CD8-positive, alpha-beta memory T cell (primary cell): ENCODE results near the gene SNX8. TPM values are rescaled to one million over a fixed set of nuclear protein-coding genes. Genes with fewer than 3 reads are reported as not detected.

Experiments used
- CTCF ChIA-PET: fragments of 350-600 bp; sonication (Branson Sonifier 250); formaldehyde crosslinking; loops from one replicate; lab custom pipeline; 2021; ENCODE audit warnings: antibody characterized with exemption; lab: Charles Lee
- POLR2A ChIA-PET: fragments of 350-600 bp; sonication (Branson Sonifier 250); formaldehyde crosslinking; loops from one replicate; lab custom pipeline; 2021; ENCODE audit warnings: antibody characterized with exemption; lab: Charles Lee
- DNase-seq, 5 donors: peaks; one replicate each; pipeline versions ENCODE4 v3.0.0 to v3.0.0-alpha.2; 2020 to 2022; ENCODE audit warnings: mixed read lengths in 1 of 5
- H3K27ac ChIP-seq: one replicate; pipeline ENCODE4 v1.7.0; 2013; ENCODE audit warnings: low read depth, mild to moderate bottlenecking, low read length, moderate library complexity
- H3K27me3 ChIP-seq: 2 replicates; pipeline ENCODE4 v1.7.0; 2013; ENCODE audit warnings: low read length, mild to moderate bottlenecking; ENCODE audit not compliant: insufficient read depth, poor library complexity, severe bottlenecking
- H3K36me3 ChIP-seq: 2 replicates; pipeline ENCODE4 v1.7.0; 2013; ENCODE audit warnings: mild to moderate bottlenecking, low read length, moderate library complexity; ENCODE audit not compliant: insufficient read depth
- H3K4me1 ChIP-seq: 2 replicates; pipeline ENCODE4 v1.7.0; 2013; ENCODE audit warnings: mild to moderate bottlenecking, low read length, moderate library complexity; ENCODE audit not compliant: insufficient read depth
- H3K4me3 ChIP-seq: 2 replicates; pipeline ENCODE4 v1.7.0; 2013; ENCODE audit warnings: mild to moderate bottlenecking, low read length
- H3K9me3 ChIP-seq: 2 replicates; pipeline ENCODE4 v1.7.0; 2013; ENCODE audit warnings: mild to moderate bottlenecking, low read length
- H3K27ac Mint-ChIP-seq, 8 donors: one replicate each; pipeline ENCODE4 v1.8.0; 2020 to 2021; ENCODE audit warnings: mixed read lengths in 8 of 8, mild to moderate bottlenecking in 6 of 8, inconsistent platforms in 3 of 8, moderate library complexity in 3 of 8
- H3K27me3 Mint-ChIP-seq, 2 donors: one replicate each; pipeline ENCODE4 v1.8.0; 2020 to 2021; ENCODE audit warnings: mixed read lengths in 2 of 2, mild to moderate bottlenecking in 1 of 2, moderate library complexity in 1 of 2
- H3K36me3 Mint-ChIP-seq, 3 donors: one replicate each; pipeline ENCODE4 v1.8.0; 2020 to 2021; ENCODE audit warnings: mixed read lengths in 3 of 3, inconsistent platforms in 1 of 3, mild to moderate bottlenecking in 1 of 3
- H3K4me1 Mint-ChIP-seq, 3 donors: one replicate each; pipeline ENCODE4 v1.8.0; 2020 to 2021; ENCODE audit warnings: mixed read lengths in 3 of 3, inconsistent platforms in 1 of 3, mild to moderate bottlenecking in 1 of 3
- H3K4me3 Mint-ChIP-seq, 7 donors: one replicate each; pipeline ENCODE4 v1.8.0; 2020 to 2021; ENCODE audit warnings: mixed read lengths in 7 of 7, mild to moderate bottlenecking in 6 of 7, moderate library complexity in 4 of 7, inconsistent platforms in 2 of 7
- H3K9me3 Mint-ChIP-seq, 5 donors: one replicate each; pipeline ENCODE4 v1.8.0; 2020 to 2022; ENCODE audit warnings: mixed read lengths in 5 of 5, mild to moderate bottlenecking in 3 of 5, moderate library complexity in 2 of 5, inconsistent platforms in 1 of 5
- polyA plus RNA-seq: library from polyadenylated mRNA; unstranded; fragments of 300-500 nt; fragmentation: Illumina TruSeq; gene quantifications from one replicate; pipeline ENCODE4 v1.2.3, GENCODE V29; 2021
- total RNA-seq, 2 experiments: library from RNA; stranded (reverse); gene quantifications; one replicate each; pipeline ENCODE4 v1.2.3, GENCODE V29; 2021

SNX8 gene
- total and polyA plus RNA-seq, 3 experiments from 2014 or later: 6.5 to 42.3 (median 40.3) TPM

GRCh38 chr7:2220030-2220429 lies 94.2 kb downstream of the SNX8 start:
- Histone ChIP-seq H3K4me3 (no peak overlapping the region), H3K27me3 (no peaks in the 10 kb centered on the region), H3K27ac (no peak overlapping the region), H3K36me3 (peaks cover 11% of the 10 kb centered on the region), H3K4me1 (no peaks in the 10 kb centered on the region), H3K9me3 (no peaks in the 10 kb centered on the region)
- Mint-ChIP-seq H3K9me3 (no peaks in the 10 kb centered on the region), H3K27me3 (no peaks in the 10 kb centered on the region), H3K4me1 (peaks cover 3 to 7% (median 4%) of the 10 kb centered on the region in 3 donors), H3K4me3 (no peak overlapping the region), H3K27ac (no peak overlapping the region), H3K36me3 (peaks cover 3 to 89% (median 12%) of the 10 kb centered on the region in 3 donors)
- ChIA-PET CTCF (no interaction called here), POLR2A (no interaction called here)
- no peak for DNase-seq

- Histone ChIP-seq H3K27ac (no peak overlapping the region), H3K36me3 (peaks cover 7% of the 10 kb centered on the region), H3K9me3 (no peaks in the 10 kb centered on the region), H3K4me3 (no peak overlapping the region), H3K27me3 (no peaks in the 10 kb centered on the region), H3K4me1 (no peaks in the 10 kb centered on the region)
- H3K36me3 Mint-ChIP-seq: peaks cover 3 to 89% (median 12%) of the 10 kb centered on the region in 3 donors
- peaks cover 4 to 8% (median 6%) of the 10 kb centered on the region in 3 donors for H3K4me1 Mint-ChIP-seq
- DNase-seq: no peak
- H3K27me3 Mint-ChIP-seq: no peaks in the 10 kb centered on the region
- POLR2A ChIA-PET: no interaction called here
- H3K4me3 Mint-ChIP-seq: no peak overlapping the region
- no peak overlapping the region for H3K27ac Mint-ChIP-seq
- no peaks in the 10 kb centered on the region for H3K9me3 Mint-ChIP-seq
- CTCF ChIA-PET: no interaction called here
Measured at GRCh38 chr7:2219606-2220005, 94.6 kb downstream of the SNX8 start.

GRCh38 chr7:2219136-2219535 lies 95.1 kb downstream of the SNX8 start:
- ChIA-PET POLR2A (no interaction called here), CTCF (no interaction called here)
- Histone ChIP-seq H3K36me3 (peaks cover 3% of the 10 kb centered on the region), H3K4me1 (no peaks in the 10 kb centered on the region), H3K4me3 (no peak overlapping the region), H3K9me3 (no peaks in the 10 kb centered on the region), H3K27me3 (no peaks in the 10 kb centered on the region), H3K27ac (no peak overlapping the region)
- Mint-ChIP-seq H3K4me1 (peaks cover 4 to 6% (median 4%) of the 10 kb centered on the region in 3 donors), H3K27ac (no peak overlapping the region), H3K27me3 (no peaks in the 10 kb centered on the region), H3K9me3 (no peaks in the 10 kb centered on the region), H3K36me3 (peaks cover 3 to 88% (median 9%) of the 10 kb centered on the region in 3 donors), H3K4me3 (no peak overlapping the region)
- DNase-seq: no peak

GRCh38 chr7:2218444-2218785 lies 95.8 kb downstream of the SNX8 start:
- DNase-seq: no peak
- Histone ChIP-seq H3K36me3 (peaks cover 3% of the 10 kb centered on the region), H3K4me1 (no peaks in the 10 kb centered on the region), H3K27me3 (no peaks in the 10 kb centered on the region), H3K4me3 (no peak overlapping the region), H3K9me3 (no peaks in the 10 kb centered on the region), H3K27ac (no peak overlapping the region)
- Mint-ChIP-seq H3K9me3 (no peaks in the 10 kb centered on the region), H3K4me3 (no peak overlapping the region), H3K36me3 (peaks cover 3 to 88% (median 13%) of the 10 kb centered on the region in 3 donors), H3K27ac (peak overlapping the region in 1 of 8 donors; percentile 89), H3K27me3 (no peaks in the 10 kb centered on the region), H3K4me1 (peaks cover 4 to 8% (median 6%) of the 10 kb centered on the region in 3 donors)
- POLR2A ChIA-PET: no interaction called here
- CTCF ChIA-PET: no interaction called here

GRCh38 chr7:2217716-2218443 lies 96.4 kb downstream of the SNX8 start:
- Histone ChIP-seq H3K27me3 (no peaks in the 10 kb centered on the region), H3K4me3 (no peak overlapping the region), H3K4me1 (no peaks in the 10 kb centered on the region), H3K9me3 (no peaks in the 10 kb centered on the region), H3K27ac (no peak overlapping the region), H3K36me3 (peaks cover 3% of the 10 kb centered on the region)
- POLR2A ChIA-PET: no interaction called here
- H3K36me3 Mint-ChIP-seq: peaks cover 3 to 88% (median 13%) of the 10 kb centered on the region in 3 donors
- H3K27ac Mint-ChIP-seq: peak overlapping the region in 1 of 8 donors; percentile 89
- H3K4me3 Mint-ChIP-seq: no peak overlapping the region
- peaks cover 4 to 8% (median 6%) of the 10 kb centered on the region in 3 donors for H3K4me1 Mint-ChIP-seq
- no peaks in the 10 kb centered on the region for H3K27me3 Mint-ChIP-seq
- no peak for DNase-seq
- H3K9me3 Mint-ChIP-seq: no peaks in the 10 kb centered on the region
- CTCF ChIA-PET: no interaction called here

- ChIA-PET CTCF (no interaction called here), POLR2A (no interaction called here)
- Histone ChIP-seq H3K36me3 (peaks cover 3% of the 10 kb centered on the region), H3K4me3 (no peak overlapping the region), H3K4me1 (no peaks in the 10 kb centered on the region), H3K9me3 (no peaks in the 10 kb centered on the region), H3K27ac (no peak overlapping the region), H3K27me3 (no peaks in the 10 kb centered on the region)
- Mint-ChIP-seq H3K4me1 (peaks cover 4 to 8% (median 6%) of the 10 kb centered on the region in 3 donors), H3K36me3 (peaks cover 10 to 88% (median 16%) of the 10 kb centered on the region in 3 donors), H3K9me3 (no peaks in the 10 kb centered on the region), H3K4me3 (no peak overlapping the region), H3K27me3 (no peaks in the 10 kb centered on the region), H3K27ac (peak overlapping the region in 1 of 8 donors; percentile 90)
- DNase-seq: no peak
Measured at GRCh38 chr7:2217206-2217605, 97.0 kb downstream of the SNX8 start.

- H3K4me3 Mint-ChIP-seq: peak overlapping the region in 1 of 7 donors; percentile 19
Measured at GRCh38 chr7:2215851-2216250, 98.4 kb downstream of the SNX8 start.

GRCh38 chr7:2214636-2215035 lies 99.6 kb downstream of the SNX8 start:
- peak overlapping the region in 3 of 8 donors; percentile 54 to 72 (median 72) for H3K27ac Mint-ChIP-seq
- no peaks in the 10 kb centered on the region for H3K27me3 Mint-ChIP-seq
- Histone ChIP-seq H3K4me1 (no peaks in the 10 kb centered on the region), H3K27me3 (no peaks in the 10 kb centered on the region), H3K36me3 (peaks cover 3% of the 10 kb centered on the region), H3K27ac (no peak overlapping the region), H3K9me3 (no peaks in the 10 kb centered on the region), H3K4me3 (no peak overlapping the region)
- peaks cover 10 to 88% (median 13%) of the 10 kb centered on the region in 3 donors for H3K36me3 Mint-ChIP-seq
- ChIA-PET POLR2A (no interaction called here), CTCF (no interaction called here)
- no peak for DNase-seq
- peaks cover 4 to 6% (median 6%) of the 10 kb centered on the region in 3 donors for H3K4me1 Mint-ChIP-seq
- H3K9me3 Mint-ChIP-seq: no peaks in the 10 kb centered on the region
- no peak overlapping the region for H3K4me3 Mint-ChIP-seq

More at GRCh38 chr7:2215851-2216250, 98.4 kb downstream of the SNX8 start:
- CTCF ChIA-PET: no interaction called here
- POLR2A ChIA-PET: no interaction called here
- Mint-ChIP-seq H3K4me1 (peaks cover 4 to 6% (median 6%) of the 10 kb centered on the region in 3 donors), H3K36me3 (peaks cover 10 to 92% (median 13%) of the 10 kb centered on the region in 3 donors), H3K27ac (peak overlapping the region in 2 of 8 donors; percentile 29 to 80), H3K9me3 (no peaks in the 10 kb centered on the region), H3K27me3 (no peaks in the 10 kb centered on the region)
- peaks cover 3% of the 10 kb centered on the region for H3K36me3 ChIP-seq
- no peak overlapping the region for H3K4me3 ChIP-seq
- H3K9me3 ChIP-seq: no peaks in the 10 kb centered on the region
- no peaks in the 10 kb centered on the region for H3K27me3 ChIP-seq
- DNase-seq: no peak
- no peak overlapping the region for H3K27ac ChIP-seq
- H3K4me1 ChIP-seq: no peaks in the 10 kb centered on the region
